H9 (cell line): Measurements from ENCODE around the gene COL4A1. TPM values are rescaled to one million over a fixed set of nuclear protein-coding genes. Genes with fewer than 3 reads are reported as not detected.

Source experiments
- DNase-seq: peaks from one replicate; pipeline ENCODE4 v3.0.0-alpha.2; 2017
- H2AFZ ChIP-seq: one replicate; pipeline ENCODE4 v1.6.1; 2013; ENCODE audit warnings: mild to moderate bottlenecking, low read length, control low read depth, moderate library complexity
- H2AK5ac ChIP-seq: 2 replicates; pipeline ENCODE4 v1.6.1; 2013; ENCODE audit warnings: low read length, control low read depth, mixed read lengths; ENCODE audit not compliant: insufficient read length
- H2BK120ac ChIP-seq: one replicate; pipeline ENCODE4 v1.6.1; 2013; ENCODE audit warnings: low read depth, mild to moderate bottlenecking, low read length, control low read depth, inconsistent platforms; ENCODE audit not compliant: poor library complexity, severe bottlenecking
- H2BK12ac ChIP-seq: 2 replicates; pipeline ENCODE4 v1.6.1; 2013; ENCODE audit warnings: low read length, control low read depth, mixed read lengths, low read depth; ENCODE audit not compliant: insufficient read length
- H2BK15ac ChIP-seq: 2 replicates; pipeline ENCODE4 v1.6.1; 2013; ENCODE audit warnings: low read depth, low read length, control low read depth
- H2BK20ac ChIP-seq: one replicate; pipeline ENCODE4 v1.6.1; 2013; ENCODE audit warnings: low read depth, mild to moderate bottlenecking, low read length, control low read depth, inconsistent platforms; ENCODE audit not compliant: poor library complexity, severe bottlenecking
- H2BK5ac ChIP-seq: 2 replicates; pipeline ENCODE4 v1.6.1; 2013; ENCODE audit warnings: low read length, control low read depth, mixed read lengths; ENCODE audit not compliant: insufficient read length
- H3K14ac ChIP-seq: 2 replicates; pipeline ENCODE4 v1.6.1; 2013; ENCODE audit warnings: low read length, control low read depth; ENCODE audit not compliant: insufficient read depth
- H3K18ac ChIP-seq: 2 replicates; pipeline ENCODE4 v1.6.1; 2013; ENCODE audit warnings: low read depth, mild to moderate bottlenecking, mixed read lengths, low read length, control low read depth; ENCODE audit not compliant: insufficient read length
- H3K23ac ChIP-seq: 2 replicates; pipeline ENCODE4 v1.6.1; 2013; ENCODE audit warnings: low read length, control low read depth, mixed read lengths, low read depth; ENCODE audit not compliant: insufficient read length
- H3K23me2 ChIP-seq: 2 replicates; pipeline ENCODE4 v1.6.1; 2013; ENCODE audit warnings: low read depth, mild to moderate bottlenecking, mixed read lengths, low read length, control low read depth; ENCODE audit not compliant: insufficient read length, poor library complexity, severe bottlenecking
- H3K27ac ChIP-seq: 2 replicates; pipeline ENCODE4 v1.5.1; 2013; ENCODE audit warnings: low read length, control low read depth, mixed read lengths, low read depth; ENCODE audit not compliant: insufficient read length
- H3K27me3 ChIP-seq: 2 replicates; pipeline ENCODE4 v1.6.1; 2013; ENCODE audit warnings: low read length, control low read depth, inconsistent platforms; ENCODE audit not compliant: insufficient read depth
- H3K4ac ChIP-seq: 2 replicates; pipeline ENCODE4 v1.6.1; 2013; ENCODE audit warnings: low read depth, mild to moderate bottlenecking, control low read depth, inconsistent platforms, low read length, moderate library complexity
- H3K4me1 ChIP-seq: 2 replicates; pipeline ENCODE4 v1.6.1; 2013; ENCODE audit warnings: low read length, control low read depth, inconsistent platforms; ENCODE audit not compliant: insufficient read depth
- H3K4me2 ChIP-seq: 2 replicates; pipeline ENCODE4 v1.6.1; 2013; ENCODE audit warnings: low read length, control low read depth, mixed read lengths; ENCODE audit not compliant: insufficient read length, insufficient read depth
- H3K56ac ChIP-seq: 2 replicates; pipeline ENCODE4 v1.6.1; 2013; ENCODE audit warnings: low read depth, mild to moderate bottlenecking, mixed read lengths, low read length, control low read depth; ENCODE audit not compliant: insufficient read length
- H3K79me1 ChIP-seq: 2 replicates; pipeline ENCODE4 v1.6.1; 2013; ENCODE audit warnings: low read depth, mild to moderate bottlenecking, moderate library complexity, low read length, control low read depth, inconsistent platforms; ENCODE audit not compliant: insufficient read depth, poor library complexity, severe bottlenecking
- H3K79me2 ChIP-seq: 2 replicates; pipeline ENCODE4 v1.6.1; 2013; ENCODE audit warnings: low read length, control low read depth, inconsistent platforms; ENCODE audit not compliant: insufficient read depth
- H3K9ac ChIP-seq: 2 replicates; pipeline ENCODE4 v1.6.1; 2013; ENCODE audit warnings: low read length, control low read depth, mixed read lengths; ENCODE audit not compliant: insufficient read length; ENCODE audit errors: extremely low read depth
- H3K9me3 ChIP-seq: one replicate; pipeline ENCODE4 v1.6.1; 2013; ENCODE audit warnings: low read depth, low read length, inconsistent platforms; ENCODE audit not compliant: control insufficient read depth
- H3T11ph ChIP-seq: one replicate; pipeline ENCODE4 v1.6.1; 2013; ENCODE audit warnings: mild to moderate bottlenecking, low read length, control low read depth, inconsistent platforms
- H4K20me1 ChIP-seq: one replicate; pipeline ENCODE4 v1.6.1; 2013; ENCODE audit not compliant: control insufficient read depth, insufficient read length, insufficient read depth
- H4K5ac ChIP-seq: 2 replicates; pipeline ENCODE4 v1.6.1; 2013; ENCODE audit warnings: low read depth, mild to moderate bottlenecking, mixed read lengths, low read length, control low read depth; ENCODE audit not compliant: insufficient read length
- H4K8ac ChIP-seq: replicated peaks from 2 replicates; pipeline ENCODE4 v1.6.1; 2013; ENCODE audit warnings: low read length, control low read depth, mixed read lengths, low read depth; ENCODE audit not compliant: insufficient read length
- H4K91ac ChIP-seq: 2 replicates; pipeline ENCODE4 v1.6.1; 2013; ENCODE audit warnings: low read depth, mild to moderate bottlenecking, moderate library complexity, mixed read lengths, low read length, control low read depth; ENCODE audit not compliant: insufficient read length
- H3K27ac Mint-ChIP-seq, 3 experiments: 2 replicates in 2 of 3; 3 replicates in 1 of 3; pipeline ENCODE4 v1.8.0; 2020 to 2021; ENCODE audit warnings: mixed read lengths in 3 of 3, mild to moderate bottlenecking in 1 of 3, moderate library complexity in 1 of 3
- H3K27me3 Mint-ChIP-seq: 2 replicates; pipeline ENCODE4 v1.8.0; 2021; ENCODE audit warnings: low read depth, mild to moderate bottlenecking, moderate library complexity, mixed read lengths
- H3K36me3 Mint-ChIP-seq, 3 experiments: 2 replicates in 2 of 3; 3 replicates in 1 of 3; pipeline ENCODE4 v1.8.0; 2020 to 2021; ENCODE audit warnings: low read depth in 3 of 3, mixed read lengths in 3 of 3; ENCODE audit not compliant: insufficient read depth in 1 of 3
- H3K4me1 Mint-ChIP-seq, 2 experiments: 2 replicates each; pipeline ENCODE4 v1.8.0; 2020; ENCODE audit warnings: mixed read lengths in 2 of 2
- H3K4me3 Mint-ChIP-seq, 2 experiments: 2 replicates in 1 of 2; 3 replicates in 1 of 2; pipeline ENCODE4 v1.8.0; 2020 to 2021; ENCODE audit warnings: mild to moderate bottlenecking in 2 of 2, mixed read lengths in 2 of 2, moderate library complexity in 1 of 2
- H3K9me3 Mint-ChIP-seq, 2 experiments: 2 replicates in 1 of 2; 3 replicates in 1 of 2; pipeline ENCODE4 v1.8.0; 2020; ENCODE audit warnings: mild to moderate bottlenecking in 2 of 2, mixed read lengths in 2 of 2, moderate library complexity in 1 of 2
- WGBS: extraction: QIAGEN DNeasy Blood & Tissue Kit; methylation state at CpG from one replicate; pipeline ENCODE4 v1.1.7; 2013; ENCODE audit warnings: missing lambda C conversion rate, low lambda C conversion rate, mixed read lengths; ENCODE audit not compliant: insufficient read length; ENCODE audit errors: extremely low coverage; 5-methylcytosine and 5-hydroxymethylcytosine counted together
- total RNA-seq: library from RNA; stranded (reverse); gene quantifications from 2 replicates; pipeline ENCODE4 v1.2.1, GENCODE V29; 2021
- TF ChIP-seq, protein P1 (sequence below): fragments of 200-600 bp; sonication (generic); conservative IDR thresholded peaks from 3 replicates; pipeline ENCODE4 v1.8.0; 2021; ENCODE audit warnings: antibody characterized with exemption, mild to moderate bottlenecking

Gene COL4A1
- total RNA-seq, 1 experiment from 2014 or later = 73.1 TPM

DNA sequence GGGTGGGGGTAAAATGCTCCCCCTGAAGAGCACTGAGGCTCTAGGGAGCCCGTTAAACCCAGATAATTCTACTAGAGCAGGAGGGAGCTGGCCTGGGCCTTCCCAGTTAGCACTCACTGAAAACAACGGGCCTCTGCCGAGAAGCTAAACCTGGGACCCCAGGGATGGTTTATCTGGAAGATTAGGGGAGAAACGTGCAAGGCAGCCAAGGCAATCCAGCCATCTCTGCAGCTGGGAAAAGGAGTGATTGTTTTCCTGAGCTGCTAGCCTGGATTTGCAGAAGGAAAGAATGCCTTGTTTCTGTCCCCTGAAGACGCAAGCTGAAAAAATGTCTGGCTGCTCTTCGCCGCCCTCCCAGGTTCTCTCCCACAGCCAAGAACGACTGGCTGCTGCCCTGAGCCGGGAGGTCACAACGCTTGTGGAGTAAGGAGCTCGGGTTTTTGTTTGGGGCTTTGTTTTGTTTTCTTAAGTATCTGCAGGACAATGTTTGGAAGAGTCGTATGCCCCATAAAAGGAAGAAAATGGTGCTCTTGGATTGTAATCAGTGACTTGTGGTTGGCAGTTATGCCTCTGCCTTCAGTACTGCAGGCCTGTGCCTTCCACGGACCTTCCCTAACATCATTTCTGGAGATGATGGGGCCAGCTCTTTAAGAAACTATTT, 31.6 kb upstream of the COL4A1 start:
- H3K4ac ChIP-seq = no peak overlapping the region
- no peak overlapping the region for H3K18ac ChIP-seq
- H3K9me3 ChIP-seq = no peaks in the 10 kb centered on the region
- H3K4me1 ChIP-seq = peaks cover 10% of the 10 kb centered on the region; the same call in 1 of the 2 replicates
- H2BK12ac ChIP-seq = no peak overlapping the region
- no peaks in the 10 kb centered on the region for H3K23me2 ChIP-seq
- no peak overlapping the region for H4K91ac ChIP-seq
- no peak overlapping the region for H3K9ac ChIP-seq
- no peak overlapping the region for H2BK5ac ChIP-seq
- no peak overlapping the region for H4K8ac ChIP-seq
- H2BK20ac ChIP-seq = no peak overlapping the region
- Mint-ChIP-seq H3K4me3 (no peak overlapping the region), H3K27me3 (no peaks in the 10 kb centered on the region; the same call in 1 of the 2 replicates), H3K4me1 (peaks cover 56 to 59% of the 10 kb centered on the region in 2 experiments), H3K9me3 (no peaks in the 10 kb centered on the region), H3K36me3 (peaks cover 8 to 17% (median 9%) of the 10 kb centered on the region in 3 experiments; a peak in 6 of 7 replicates), H3K27ac (peak overlapping the region; percentile 55 to 80 (median 58); a peak in 5 of 7 replicates)
- no peak overlapping the region for H3K56ac ChIP-seq
- no peak overlapping the region for H3K14ac ChIP-seq
- no peak overlapping the region for H3K27ac ChIP-seq
- no CpG with 5 or more reads among the region's 13 CpGs for WGBS
- no peak overlapping the region for H2BK15ac ChIP-seq
- no peak overlapping the region for H3T11ph ChIP-seq
- TF ChIP-seq, protein P1, sequence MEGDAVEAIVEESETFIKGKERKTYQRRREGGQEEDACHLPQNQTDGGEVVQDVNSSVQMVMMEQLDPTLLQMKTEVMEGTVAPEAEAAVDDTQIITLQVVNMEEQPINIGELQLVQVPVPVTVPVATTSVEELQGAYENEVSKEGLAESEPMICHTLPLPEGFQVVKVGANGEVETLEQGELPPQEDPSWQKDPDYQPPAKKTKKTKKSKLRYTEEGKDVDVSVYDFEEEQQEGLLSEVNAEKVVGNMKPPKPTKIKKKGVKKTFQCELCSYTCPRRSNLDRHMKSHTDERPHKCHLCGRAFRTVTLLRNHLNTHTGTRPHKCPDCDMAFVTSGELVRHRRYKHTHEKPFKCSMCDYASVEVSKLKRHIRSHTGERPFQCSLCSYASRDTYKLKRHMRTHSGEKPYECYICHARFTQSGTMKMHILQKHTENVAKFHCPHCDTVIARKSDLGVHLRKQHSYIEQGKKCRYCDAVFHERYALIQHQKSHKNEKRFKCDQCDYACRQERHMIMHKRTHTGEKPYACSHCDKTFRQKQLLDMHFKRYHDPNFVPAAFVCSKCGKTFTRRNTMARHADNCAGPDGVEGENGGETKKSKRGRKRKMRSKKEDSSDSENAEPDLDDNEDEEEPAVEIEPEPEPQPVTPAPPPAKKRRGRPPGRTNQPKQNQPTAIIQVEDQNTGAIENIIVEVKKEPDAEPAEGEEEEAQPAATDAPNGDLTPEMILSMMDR = no peak
- no peaks in the 10 kb centered on the region for H4K20me1 ChIP-seq
- H4K5ac ChIP-seq = no peak overlapping the region
- H3K79me2 ChIP-seq = peaks cover 2% of the 10 kb centered on the region; the same call in 1 of the 2 replicates
- no peak overlapping the region for H2AFZ ChIP-seq
- no peak for DNase-seq
- no peak overlapping the region for H2BK120ac ChIP-seq
- peaks cover 6% of the 10 kb centered on the region for H3K79me1 ChIP-seq
- no peak overlapping the region for H2AK5ac ChIP-seq
- no peak overlapping the region for H3K23ac ChIP-seq
- H3K4me2 ChIP-seq = no peak overlapping the region
- H3K27me3 ChIP-seq = no peaks in the 10 kb centered on the region
